22Rv1 (cell line): ENCODE results near the gene KCNA5.

Experiments
- H3K27ac ChIP-seq: fragments of 450-650 bp; 2 replicates; pipeline ENCODE4 v1.5.1; 2017
- CTCF ChIP-seq: fragments of 450-650 bp; IDR thresholded peaks from 2 replicates; pipeline ENCODE4 v1.5.1; 2017; ENCODE audit warnings: mild to moderate bottlenecking
- ZFX ChIP-seq: fragments of 450-650 bp; IDR thresholded peaks from 2 replicates; pipeline ENCODE4 v1.6.1; 2017; ENCODE audit warnings: antibody characterized with exemption, borderline replicate concordance

KCNA5 gene

DNA sequence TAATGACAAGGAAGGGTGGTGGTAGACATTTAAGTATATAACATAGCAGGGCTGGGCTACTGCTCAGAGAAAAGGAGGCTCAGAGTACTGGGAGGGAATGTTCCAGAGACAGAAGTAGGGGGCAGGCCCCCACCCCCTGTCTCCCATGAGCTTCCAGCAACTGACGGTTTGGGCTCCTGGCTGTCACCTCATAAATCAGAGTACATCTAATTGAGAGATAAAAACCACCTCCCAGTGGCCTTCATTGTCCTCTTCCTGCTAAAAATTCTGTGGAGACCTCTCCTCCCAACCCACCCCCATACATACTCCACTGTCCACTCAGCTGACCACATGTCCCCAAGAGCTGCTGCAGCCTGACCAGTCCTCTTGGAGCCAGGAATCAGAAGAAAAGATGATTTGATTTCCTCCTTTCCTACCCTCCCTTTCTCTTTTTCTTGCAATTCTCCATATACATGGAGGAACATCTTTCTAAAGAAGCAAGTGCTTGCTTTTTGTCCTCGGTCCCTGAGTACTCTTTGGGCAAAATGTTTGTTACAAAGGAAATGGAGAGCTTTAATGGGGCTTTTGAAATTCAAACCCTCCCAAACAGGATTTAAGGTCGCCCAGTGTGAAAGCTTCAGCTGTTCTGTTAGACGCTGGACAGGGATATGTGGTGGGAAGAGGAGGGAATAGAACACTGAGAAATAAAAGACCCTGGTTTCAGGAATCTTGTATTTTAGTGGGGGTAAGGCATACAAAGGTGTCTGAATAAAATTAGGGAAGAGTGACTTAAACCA lies 16.4 kb upstream of the KCNA5 start:
- TF ChIP-seq ZFX, result no peak
- TF ChIP-seq CTCF, result no peak
- H3K27ac ChIP-seq, result no peak overlapping the region

- TF ChIP-seq ZFX, result no peak
- H3K27ac ChIP-seq, result no peak overlapping the region
These were observed 13.6 kb upstream of the KCNA5 start for GRCh38 chr12:5030066-5030465.

DNA sequence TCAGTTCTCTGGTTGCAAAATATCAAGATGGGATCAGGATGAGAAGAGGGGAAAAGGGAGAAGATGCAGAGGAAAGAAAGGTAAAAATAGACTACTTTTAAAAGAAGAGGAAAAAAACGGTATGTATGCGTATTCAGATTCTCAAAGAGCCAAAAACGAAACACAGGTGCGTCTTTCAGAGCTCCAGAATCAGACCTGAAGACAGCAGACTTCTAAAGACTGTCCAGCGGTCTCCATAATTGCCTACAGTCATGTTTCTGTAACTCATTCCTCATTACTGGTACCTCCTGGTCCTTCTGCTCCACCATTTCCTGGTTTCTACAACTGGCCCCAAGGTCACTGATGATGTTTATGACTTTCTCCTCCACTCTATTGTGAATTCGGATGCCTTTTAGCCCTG lies 12.4 kb upstream of the KCNA5 start:
- no peak overlapping the region for H3K27ac ChIP-seq
- TF ChIP-seq CTCF (no peak), ZFX (no peak)

DNA sequence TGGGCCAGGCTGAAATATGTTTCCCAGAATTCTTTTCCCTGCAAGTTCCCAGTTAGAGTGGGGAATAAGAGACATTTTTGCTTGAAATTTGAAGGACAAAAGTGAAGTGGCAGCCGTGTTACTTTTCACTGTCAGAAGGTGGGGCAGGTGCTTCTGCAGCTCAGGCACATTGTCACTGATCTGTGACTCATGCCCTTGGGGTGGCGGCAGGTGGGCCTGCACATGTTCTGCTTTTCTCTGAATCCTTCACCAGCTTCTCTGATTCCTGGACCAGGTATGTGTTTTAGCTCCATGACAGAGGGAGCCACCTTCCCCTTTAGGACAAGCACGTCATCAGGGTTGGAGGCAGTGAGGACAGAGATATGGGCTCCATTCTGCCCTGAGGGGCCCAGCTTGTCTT lies 11.7 kb upstream of the KCNA5 start:
- TF ChIP-seq CTCF (no peak), ZFX (no peak)
- H3K27ac ChIP-seq, result no peak overlapping the region

GRCh38 chr12:5032821-5033220 lies 10.9 kb upstream of the KCNA5 start:
- H3K27ac ChIP-seq, result no peak overlapping the region
- TF ChIP-seq CTCF, result no peak
- no peak for TF ChIP-seq ZFX

GRCh38 chr12:5033883-5034282 lies 9.8 kb upstream of the KCNA5 start:
- no peak overlapping the region for H3K27ac ChIP-seq
- TF ChIP-seq ZFX (no peak), CTCF (no peak)

DNA sequence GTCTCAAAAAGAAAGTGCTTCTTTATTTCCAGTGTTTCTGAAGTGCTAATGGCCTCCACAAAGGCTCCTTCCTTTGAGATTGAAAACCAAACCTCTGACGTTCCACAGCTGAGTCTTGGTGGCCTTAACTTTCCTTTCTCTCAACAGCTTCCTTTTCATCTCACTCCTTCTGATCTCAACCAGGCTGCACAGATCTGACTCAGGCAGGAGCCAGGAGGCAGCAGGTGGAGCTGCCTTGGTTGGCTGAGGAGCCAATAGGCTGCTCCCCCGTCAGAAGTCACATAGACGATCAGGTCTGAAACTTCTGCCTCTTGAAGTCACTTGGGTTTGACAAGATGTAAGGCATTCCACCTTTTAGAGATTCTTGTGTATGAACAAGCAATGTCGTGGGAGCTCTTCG lies 9.1 kb upstream of the KCNA5 start:
- no peak overlapping the region for H3K27ac ChIP-seq
- no peak for TF ChIP-seq CTCF
- no peak for TF ChIP-seq ZFX

DNA sequence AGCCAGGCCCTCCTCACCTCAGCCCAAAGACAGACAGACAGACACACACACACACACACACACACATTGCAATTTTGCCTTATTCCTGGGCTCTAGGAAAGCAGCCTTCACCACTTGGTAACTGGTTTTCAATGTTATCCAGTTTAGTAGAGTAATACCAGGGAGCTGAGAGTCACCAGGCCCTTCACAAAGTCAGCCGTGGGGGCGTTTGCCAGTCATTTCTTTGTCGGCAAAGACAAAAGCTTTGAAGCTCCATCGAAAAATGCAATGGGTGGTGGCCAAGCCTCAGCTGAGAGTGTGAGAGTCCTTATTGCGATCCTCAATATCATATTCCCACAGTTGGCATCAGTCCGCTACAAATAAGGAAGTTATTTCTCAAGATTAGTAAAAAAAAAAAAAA lies 8.1 kb upstream of the KCNA5 start:
- no peak overlapping the region for H3K27ac ChIP-seq
- TF ChIP-seq ZFX, result no peak
- no peak for TF ChIP-seq CTCF
